Osteocyte (in vitro differentiated cells): Measurements from ENCODE around the gene TPSD1. TPM values are rescaled to one million over a fixed set of nuclear protein-coding genes. Genes with fewer than 3 reads are reported as not detected.
"Not testable (repeated sequence)": the region's sequence is repeated elsewhere in the genome, so short reads cannot be mapped to it uniquely, and the experiment has no call there.

Source experiments
- DNase-seq: peaks from one replicate; pipeline ENCODE4 v3.0.0; 2021; ENCODE audit warnings: mixed read lengths; ENCODE audit not compliant: unreplicated experiment; ENCODE audit errors: extremely low spot score
- H3K27ac Mint-ChIP-seq: one replicate; pipeline ENCODE4 v1.8.0; 2021; ENCODE audit warnings: mild to moderate bottlenecking, mixed read lengths; ENCODE audit not compliant: unreplicated experiment
- H3K27me3 Mint-ChIP-seq: one replicate; pipeline ENCODE4 v1.8.0; 2021; ENCODE audit warnings: mixed read lengths; ENCODE audit not compliant: unreplicated experiment
- H3K36me3 Mint-ChIP-seq: one replicate; pipeline ENCODE4 v1.8.0; 2021; ENCODE audit warnings: mixed read lengths; ENCODE audit not compliant: unreplicated experiment
- H3K4me1 Mint-ChIP-seq: one replicate; pipeline ENCODE4 v1.8.0; 2021; ENCODE audit warnings: mixed read lengths; ENCODE audit not compliant: unreplicated experiment
- H3K4me3 Mint-ChIP-seq: one replicate; pipeline ENCODE4 v1.8.0; 2021; ENCODE audit warnings: mild to moderate bottlenecking, moderate library complexity, mixed read lengths; ENCODE audit not compliant: unreplicated experiment
- H3K9me3 Mint-ChIP-seq: one replicate; pipeline ENCODE4 v1.8.0; 2021; ENCODE audit warnings: mixed read lengths; ENCODE audit not compliant: unreplicated experiment
- CTCF ChIP-seq: fragments of 200-600 bp; sonication (generic); IDR thresholded peaks from 2 replicates; pipeline ENCODE4 v1.5.0; 2021; ENCODE audit warnings: antibody characterized with exemption, mild to moderate bottlenecking, moderate library complexity
- total RNA-seq: library from RNA; stranded (reverse); gene quantifications from 2 replicates; pipeline ENCODE4 v1.2.1, GENCODE V29; 2021

TPSD1 gene
- total RNA-seq, 1 donor from 2014 or later = not detected

DNA sequence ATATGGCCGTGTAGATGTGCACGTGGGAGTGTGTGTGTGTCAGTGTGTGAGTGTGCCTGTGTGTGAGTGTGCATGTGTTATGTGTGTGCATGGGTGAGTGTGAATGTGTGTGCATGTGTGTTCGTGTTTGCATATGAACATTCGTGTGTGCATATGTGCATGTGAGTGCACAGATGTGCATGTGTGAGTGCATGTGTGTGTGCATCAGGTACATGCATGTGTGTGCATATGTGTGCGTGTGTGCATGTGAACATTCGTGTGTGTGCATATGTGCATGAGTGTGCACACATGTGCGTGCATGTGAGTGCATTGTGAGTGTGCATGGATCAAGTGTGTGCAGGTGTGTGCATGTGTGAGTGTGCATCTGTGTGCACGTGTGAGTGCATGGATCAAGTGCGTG is 17.9 kb upstream of the TPSD1 start:
- H3K4me1 Mint-ChIP-seq = no peaks in the 10 kb centered on the region
- H3K4me3 Mint-ChIP-seq = no peak overlapping the region
- no peak for TF ChIP-seq CTCF
- H3K27ac Mint-ChIP-seq = no peak overlapping the region
- no peaks in the 10 kb centered on the region for H3K36me3 Mint-ChIP-seq
- DNase-seq = no peak
- no peaks in the 10 kb centered on the region for H3K27me3 Mint-ChIP-seq
- H3K9me3 Mint-ChIP-seq = no peaks in the 10 kb centered on the region

DNA sequence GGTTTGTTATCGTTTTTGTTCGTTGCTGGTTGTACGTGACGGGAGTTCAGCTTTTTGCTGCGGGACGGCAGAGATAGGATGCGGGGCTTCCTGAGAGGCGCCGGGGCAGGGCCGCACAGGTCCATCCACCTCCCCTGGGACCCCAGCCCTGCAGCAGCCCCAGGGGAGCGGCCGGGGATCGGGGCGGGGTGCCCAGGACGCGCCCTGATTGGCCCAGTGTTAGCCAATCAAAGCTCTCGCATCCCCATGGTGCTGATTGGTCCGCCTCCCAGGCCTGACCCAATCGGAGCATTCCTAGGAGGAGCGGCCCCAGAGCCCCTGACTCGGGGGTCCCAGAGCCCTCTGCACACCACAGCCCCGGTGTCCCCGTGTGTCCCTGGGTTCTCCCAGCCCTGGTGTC is 17.0 kb upstream of the TPSD1 start:
- H3K36me3 Mint-ChIP-seq, H3K27me3 Mint-ChIP-seq, H3K4me3 Mint-ChIP-seq, H3K4me1 Mint-ChIP-seq, H3K27ac Mint-ChIP-seq, H3K9me3 Mint-ChIP-seq, DNase-seq: not testable (repeated sequence)

- H3K27ac Mint-ChIP-seq, H3K4me3 Mint-ChIP-seq, DNase-seq, H3K9me3 Mint-ChIP-seq, H3K36me3 Mint-ChIP-seq, H3K27me3 Mint-ChIP-seq, H3K4me1 Mint-ChIP-seq: not testable (repeated sequence)
Measured at GRCh38 chr16:1239575-1239974, 16.3 kb upstream of the TPSD1 start.

- not testable (repeated sequence) for H3K27me3 Mint-ChIP-seq, H3K27ac Mint-ChIP-seq, DNase-seq, H3K4me1 Mint-ChIP-seq, H3K9me3 Mint-ChIP-seq, H3K4me3 Mint-ChIP-seq, H3K36me3 Mint-ChIP-seq
Measured at GRCh38 chr16:1240436-1240835, 15.4 kb upstream of the TPSD1 start, which contains the start of gene TPSAB1. Gene TPSAB1 (plus strand): TSS chr16:1240705. CDS start chr16:1240939, 234 bp downstream.

- H3K4me1 Mint-ChIP-seq, DNase-seq, H3K36me3 Mint-ChIP-seq, H3K27me3 Mint-ChIP-seq, H3K4me3 Mint-ChIP-seq, H3K27ac Mint-ChIP-seq, H3K9me3 Mint-ChIP-seq: not testable (repeated sequence)
Measured at GRCh38 chr16:1241081-1241480, 14.8 kb upstream of the TPSD1 start.

- H3K36me3 Mint-ChIP-seq, H3K4me1 Mint-ChIP-seq, H3K27me3 Mint-ChIP-seq, DNase-seq, H3K9me3 Mint-ChIP-seq, H3K27ac Mint-ChIP-seq, H3K4me3 Mint-ChIP-seq: not testable (repeated sequence)
Measured at GRCh38 chr16:1243363-1243762, 12.5 kb upstream of the TPSD1 start.

- H3K9me3 Mint-ChIP-seq, H3K27ac Mint-ChIP-seq, DNase-seq, H3K36me3 Mint-ChIP-seq, H3K27me3 Mint-ChIP-seq, H3K4me3 Mint-ChIP-seq, H3K4me1 Mint-ChIP-seq: not testable (repeated sequence)
Measured at GRCh38 chr16:1243907-1244850, 11.7 kb upstream of the TPSD1 start.

DNA sequence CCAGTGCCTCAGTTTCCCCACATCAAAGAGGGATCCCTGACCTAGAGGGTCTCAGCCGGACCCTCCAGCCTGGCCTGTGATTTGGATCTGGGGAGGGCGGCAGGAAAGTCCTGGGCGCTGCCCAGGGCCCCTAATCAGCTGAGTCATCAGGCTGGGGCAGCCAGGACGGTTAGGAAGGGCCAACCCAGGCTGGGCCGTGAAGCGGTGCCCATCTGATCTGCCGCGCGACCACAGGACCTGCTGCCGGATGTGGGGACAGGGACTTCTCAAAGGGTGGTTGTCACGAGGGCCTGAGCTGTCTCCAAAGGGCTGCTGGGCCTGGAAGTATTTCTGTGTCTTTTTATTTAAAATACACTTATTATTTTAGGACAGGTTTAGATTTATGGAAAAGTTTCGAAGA is 11.0 kb upstream of the TPSD1 start:
- no peak overlapping the region for H3K27ac Mint-ChIP-seq
- no peaks in the 10 kb centered on the region for H3K36me3 Mint-ChIP-seq
- TF ChIP-seq CTCF = no peak
- H3K4me1 Mint-ChIP-seq = no peaks in the 10 kb centered on the region
- H3K4me3 Mint-ChIP-seq = no peak overlapping the region
- no peak for DNase-seq
- H3K27me3 Mint-ChIP-seq = no peaks in the 10 kb centered on the region
- H3K9me3 Mint-ChIP-seq = no peaks in the 10 kb centered on the region
